ENCODE measurements around the gene HSD17B12.

The HSD17B12 gene

GRCh38 chr11:43693731-43694130 lies 13.2 kb downstream of the HSD17B12 start:
- H3K9ac ChIP-seq (ENCODE audit: low read length), result no peak overlapping the region
- peaks cover 74% of the 10 kb centered on the region for H3K79me2 ChIP-seq (ENCODE audit: low read length)
- no peak overlapping the region for H3K27ac ChIP-seq (ENCODE audit: low read length)

GRCh38 chr11:43694477-43694876 lies 13.9 kb downstream of the HSD17B12 start:
- Histone ChIP-seq H3K4me1 (ENCODE audit: low read length) (no peaks in the 10 kb centered on the region), H3K9ac (ENCODE audit: low read length) (no peak overlapping the region), H3K9me3 (replicated peaks; ENCODE audit: insufficient read depth, low read length) (no peaks in the 10 kb centered on the region), H3K4me2 (ENCODE audit: low read depth, low read length) (no peak overlapping the region), H3K27ac (ENCODE audit: low read length) (no peak overlapping the region), H3F3A (ENCODE audit: insufficient read depth, low read length) (no peaks in the 10 kb centered on the region), H2AFZ (ENCODE audit: low read length) (no peak overlapping the region), H3K36me3 (replicated peaks; ENCODE audit: insufficient read depth, low read length) (no peaks in the 10 kb centered on the region), H3K27me3 (replicated peaks; ENCODE audit: insufficient read depth, low read length) (no peaks in the 10 kb centered on the region), H4K20me1 (ENCODE audit: insufficient read depth, low read length) (no peaks in the 10 kb centered on the region), H3K9me2 (replicated peaks; ENCODE audit: insufficient read depth, low read length) (no peaks in the 10 kb centered on the region), H3K4me3 (ENCODE audit: low read length) (no peak overlapping the region), H3K79me2 (ENCODE audit: low read length) (peaks cover 72% of the 10 kb centered on the region)
- DNase-seq, result no peak
- no peak for TF ChIP-seq EZH2 (optimal IDR thresholded peaks at IDR 0.05; ENCODE audit: low read depth, low read length)
- TF ChIP-seq EZH2phosphoT487 (IDR thresholded peaks at IDR 0.05; ENCODE audit: low read length), result no peak
- TF ChIP-seq CTCF (IDR thresholded peaks at IDR 0.05; ENCODE audit: low read length), result no peak

More at GRCh38 chr11:43693731-43694130, 13.2 kb downstream of the HSD17B12 start:
- H3K4me3 ChIP-seq (ENCODE audit: low read length), result no peak overlapping the region
- no peak for DNase-seq
- H3K36me3 ChIP-seq (replicated peaks; ENCODE audit: insufficient read depth, low read length), result no peaks in the 10 kb centered on the region
- H3K4me1 ChIP-seq (ENCODE audit: low read length), result no peaks in the 10 kb centered on the region
- no peaks in the 10 kb centered on the region for H3K27me3 ChIP-seq (replicated peaks; ENCODE audit: insufficient read depth, low read length)
- no peaks in the 10 kb centered on the region for H3K9me2 ChIP-seq (replicated peaks; ENCODE audit: insufficient read depth, low read length)
- no peak overlapping the region for H3K4me2 ChIP-seq (ENCODE audit: low read depth, low read length)
- no peak overlapping the region for H2AFZ ChIP-seq (ENCODE audit: low read length)
- H3K9me3 ChIP-seq (replicated peaks; ENCODE audit: insufficient read depth, low read length), result no peaks in the 10 kb centered on the region
- no peaks in the 10 kb centered on the region for H4K20me1 ChIP-seq (ENCODE audit: insufficient read depth, low read length)
- H3F3A ChIP-seq (ENCODE audit: insufficient read depth, low read length), result no peaks in the 10 kb centered on the region
- TF ChIP-seq EZH2phosphoT487 (IDR thresholded peaks at IDR 0.05; ENCODE audit: low read length), result no peak
- TF ChIP-seq EZH2 (optimal IDR thresholded peaks at IDR 0.05; ENCODE audit: low read depth, low read length), result no peak
- TF ChIP-seq CTCF (IDR thresholded peaks at IDR 0.05; ENCODE audit: low read length), result no peak

GRCh38 chr11:43697679-43698078 lies 17.1 kb downstream of the HSD17B12 start:
- H3K9me3 ChIP-seq (replicated peaks; ENCODE audit: insufficient read depth, low read length), result no peaks in the 10 kb centered on the region
- no peaks in the 10 kb centered on the region for H3K4me1 ChIP-seq (ENCODE audit: low read length)
- no peaks in the 10 kb centered on the region for H3K9me2 ChIP-seq (replicated peaks; ENCODE audit: insufficient read depth, low read length)
- H4K20me1 ChIP-seq (ENCODE audit: insufficient read depth, low read length), result no peaks in the 10 kb centered on the region
- no peak overlapping the region for H2AFZ ChIP-seq (ENCODE audit: low read length)
- no peak overlapping the region for H3K4me3 ChIP-seq (ENCODE audit: low read length)
- no peak for DNase-seq
- no peaks in the 10 kb centered on the region for H3K36me3 ChIP-seq (replicated peaks; ENCODE audit: insufficient read depth, low read length)
- H3K79me2 ChIP-seq (ENCODE audit: low read length), result peaks cover 72% of the 10 kb centered on the region
- no peak overlapping the region for H3K27ac ChIP-seq (ENCODE audit: low read length)
- no peaks in the 10 kb centered on the region for H3F3A ChIP-seq (ENCODE audit: insufficient read depth, low read length)
- H3K9ac ChIP-seq (ENCODE audit: low read length), result no peak overlapping the region
- no peaks in the 10 kb centered on the region for H3K27me3 ChIP-seq (replicated peaks; ENCODE audit: insufficient read depth, low read length)
- H3K4me2 ChIP-seq (ENCODE audit: low read depth, low read length), result no peak overlapping the region
- TF ChIP-seq EZH2 (optimal IDR thresholded peaks at IDR 0.05; ENCODE audit: low read depth, low read length) (no peak), EZH2phosphoT487 (IDR thresholded peaks at IDR 0.05; ENCODE audit: low read length) (no peak)

GRCh38 chr11:43699870-43700269 lies 19.3 kb downstream of the HSD17B12 start:
- TF ChIP-seq CTCF (IDR thresholded peaks at IDR 0.05; ENCODE audit: low read length) (no peak), EZH2phosphoT487 (IDR thresholded peaks at IDR 0.05; ENCODE audit: low read length) (no peak), EZH2 (optimal IDR thresholded peaks at IDR 0.05; ENCODE audit: low read depth, low read length) (no peak)
- Histone ChIP-seq H3K4me3 (ENCODE audit: low read length) (no peak overlapping the region), H3K9me2 (replicated peaks; ENCODE audit: insufficient read depth, low read length) (no peaks in the 10 kb centered on the region), H4K20me1 (ENCODE audit: insufficient read depth, low read length) (no peaks in the 10 kb centered on the region), H2AFZ (ENCODE audit: low read length) (no peak overlapping the region), H3K79me2 (ENCODE audit: low read length) (peaks cover 70% of the 10 kb centered on the region), H3K9ac (ENCODE audit: low read length) (no peak overlapping the region), H3K27me3 (replicated peaks; ENCODE audit: insufficient read depth, low read length) (no peaks in the 10 kb centered on the region), H3K4me1 (ENCODE audit: low read length) (no peaks in the 10 kb centered on the region), H3K9me3 (replicated peaks; ENCODE audit: insufficient read depth, low read length) (no peaks in the 10 kb centered on the region), H3K27ac (ENCODE audit: low read length) (no peak overlapping the region), H3K4me2 (ENCODE audit: low read depth, low read length) (no peak overlapping the region), H3F3A (ENCODE audit: insufficient read depth, low read length) (no peaks in the 10 kb centered on the region), H3K36me3 (replicated peaks; ENCODE audit: insufficient read depth, low read length) (no peaks in the 10 kb centered on the region)
- no peak for DNase-seq

Data from MM.1S (cell line).